Activated CD4-positive, alpha-beta T cell treated with anti-CD3 and anti-CD28 coated beads, Interleukin-2, amount 50 U/mL, for 24 hours (primary cell): ENCODE measurements around the gene CORT.
A peak's percentile ranks its signal among the peaks of the same experiment; 100 is the strongest.
"Not testable (repeated sequence)": the region's sequence is repeated elsewhere in the genome, so short reads cannot be mapped to it uniquely, and the experiment has no call there.

Experiments used
- DNase-seq, 2 donors: peaks; one replicate each; pipeline ENCODE4 v3.0.0-alpha.2; 2020; ENCODE audit warnings: low read depth in 1 of 2, low spot score in 1 of 2

Gene CORT

GRCh38 chr1:10449751-10450150 is at the start of gene CORT:
Gene CORT, plus strand, starts transcription at chr1:10450031. Its CDS starts 193 bp downstream, at chr1:10450224.
- DNase-seq, result no peak

- no peak for DNase-seq
Observed at GRCh38 chr1:10401281-10401680, 48.5 kb upstream of the CORT start.

- DNase-seq, result no peak
Observed at GRCh38 chr1:10402729-10403274, 47.0 kb upstream of the CORT start.

GRCh38 chr1:10407201-10407600 is 42.6 kb upstream of the CORT start:
- no peak for DNase-seq

- DNase-seq, result no peak
Observed at GRCh38 chr1:10415211-10415930, 34.5 kb upstream of the CORT start.

- not testable (repeated sequence) for DNase-seq
Observed at GRCh38 chr1:10415967-10416366, 33.9 kb upstream of the CORT start.

- DNase-seq, result not testable (repeated sequence)
Observed at GRCh38 chr1:10418741-10419140, 31.1 kb upstream of the CORT start.

GRCh38 chr1:10419351-10419750 is 30.5 kb upstream of the CORT start:
- no peak for DNase-seq

- DNase-seq, result no peak
Observed at GRCh38 chr1:10421637-10422036, 28.2 kb upstream of the CORT start.

- no peak for DNase-seq
Observed at GRCh38 chr1:10424034-10424433, 25.8 kb upstream of the CORT start.

- no peak for DNase-seq
Observed at GRCh38 chr1:10424651-10425050, 25.2 kb upstream of the CORT start.

GRCh38 chr1:10425826-10426534 is 23.9 kb upstream of the CORT start:
- not testable (repeated sequence) for DNase-seq

GRCh38 chr1:10426535-10426848 is 23.3 kb upstream of the CORT start:
- DNase-seq, result not testable (repeated sequence)

- DNase-seq, result no peak
Observed at GRCh38 chr1:10428984-10429383, 20.8 kb upstream of the CORT start.

- DNase-seq, result peak in 1 of 2 donors; percentile 1
Observed at GRCh38 chr1:10429868-10430215, 20.0 kb upstream of the CORT start.

GRCh38 chr1:10430216-10431069 is 19.4 kb upstream of the CORT start, which contains the start of gene CENPS:
Gene CENPS, plus strand, starts transcription at chr1:10430433. Its CDS starts 85 bp downstream, at chr1:10430518.
- peak; percentile 86 to 88 for DNase-seq

GRCh38 chr1:10431070-10431730 is 18.6 kb upstream of the CORT start:
- no peak for DNase-seq

GRCh38 chr1:10432910-10433700 is 16.7 kb upstream of the CORT start:
- no peak for DNase-seq

- no peak for DNase-seq
Observed at GRCh38 chr1:10433790-10434189, 16.0 kb upstream of the CORT start.

- no peak for DNase-seq
Observed at GRCh38 chr1:10434590-10434989, 15.2 kb upstream of the CORT start.
